Measurements from ENCODE around the gene SNX24.

- TF ChIP-seq CTCF (IDR thresholded peaks at IDR 0.05 in 2 of 3, conservative IDR thresholded peaks at IDR 0.05 in 1 of 3; ENCODE audit: control insufficient read depth in 2 of 3, extremely low read depth in 1 of 3, insufficient read depth in 1 of 3, low read depth in 3 of 3, low read length in 3 of 3): no peak
- TF ChIP-seq SMAD5 (IDR thresholded peaks at IDR 0.05; ENCODE audit: low read depth): no peak
- no peak for TF ChIP-seq ZSCAN29 (IDR thresholded peaks at IDR 0.05)
- TF ChIP-seq EZH2 (IDR thresholded peaks at IDR 0.05; ENCODE audit: borderline replicate concordance, control insufficient read depth, low read depth, low read length): no peak
- TF ChIP-seq BACH1 (IDR thresholded peaks at IDR 0.05; ENCODE audit: borderline replicate concordance): no peak
- TF ChIP-seq RAD21 (IDR thresholded peaks at IDR 0.05; ENCODE audit: insufficient read depth, low read depth, low read length): no peak
- TF ChIP-seq WRNIP1 (IDR thresholded peaks at IDR 0.05; ENCODE audit: borderline replicate concordance, low read depth, low read length): no peak
- TF ChIP-seq HDGF (IDR thresholded peaks at IDR 0.05): no peak
- no peak for TF ChIP-seq BRCA1 (IDR thresholded peaks at IDR 0.05; ENCODE audit: low read depth, low read length)
- TF ChIP-seq SP1 (IDR thresholded peaks at IDR 0.05; ENCODE audit: low read depth, low read length): no peak
- no peak for TF ChIP-seq SREBF1 (IDR thresholded peaks at IDR 0.05; ENCODE audit: low read length)
- no peak for TF ChIP-seq PBX3 (IDR thresholded peaks at IDR 0.05; ENCODE audit: insufficient replicate concordance, low read depth, low read length)
Measured at GRCh38 chr5:122874179-122874875, 28.9 kb downstream of the SNX24 start.
